VCaP (cell line): Measurements from ENCODE around the gene RXRB.

Experiments
- H3K27ac ChIP-seq: fragments of 450-650 bp; 2 replicates; pipeline ENCODE4 v1.5.1; 2017
- TF ChIP-seq, protein P1 (sequence below): fragments of 450-650 bp; conservative IDR thresholded peaks from 2 replicates; pipeline ENCODE4 v1.5.1; 2017; ENCODE audit warnings: mild to moderate bottlenecking, moderate library complexity

The RXRB gene

DNA sequence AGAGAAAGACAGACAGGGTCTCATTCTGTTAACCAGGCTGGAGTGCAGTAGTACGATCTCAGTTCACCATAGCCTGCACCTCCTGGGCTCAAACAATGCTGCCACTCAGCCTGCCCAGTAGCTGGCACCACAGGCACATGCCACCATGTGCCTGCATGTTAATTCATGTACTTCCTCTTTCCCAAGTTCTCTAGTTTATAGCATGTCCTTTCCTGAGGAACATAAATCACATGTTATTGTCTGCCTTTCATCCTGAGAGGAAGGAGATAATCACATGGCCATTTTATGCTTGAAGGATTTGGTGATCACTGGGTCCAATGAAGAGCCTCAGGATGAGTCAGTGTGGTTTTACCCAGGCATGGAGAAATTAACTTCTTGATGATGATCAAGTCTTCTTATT is 56.1 kb downstream of the RXRB start:
- H3K27ac ChIP-seq: no peak overlapping the region
- TF ChIP-seq, protein P1, sequence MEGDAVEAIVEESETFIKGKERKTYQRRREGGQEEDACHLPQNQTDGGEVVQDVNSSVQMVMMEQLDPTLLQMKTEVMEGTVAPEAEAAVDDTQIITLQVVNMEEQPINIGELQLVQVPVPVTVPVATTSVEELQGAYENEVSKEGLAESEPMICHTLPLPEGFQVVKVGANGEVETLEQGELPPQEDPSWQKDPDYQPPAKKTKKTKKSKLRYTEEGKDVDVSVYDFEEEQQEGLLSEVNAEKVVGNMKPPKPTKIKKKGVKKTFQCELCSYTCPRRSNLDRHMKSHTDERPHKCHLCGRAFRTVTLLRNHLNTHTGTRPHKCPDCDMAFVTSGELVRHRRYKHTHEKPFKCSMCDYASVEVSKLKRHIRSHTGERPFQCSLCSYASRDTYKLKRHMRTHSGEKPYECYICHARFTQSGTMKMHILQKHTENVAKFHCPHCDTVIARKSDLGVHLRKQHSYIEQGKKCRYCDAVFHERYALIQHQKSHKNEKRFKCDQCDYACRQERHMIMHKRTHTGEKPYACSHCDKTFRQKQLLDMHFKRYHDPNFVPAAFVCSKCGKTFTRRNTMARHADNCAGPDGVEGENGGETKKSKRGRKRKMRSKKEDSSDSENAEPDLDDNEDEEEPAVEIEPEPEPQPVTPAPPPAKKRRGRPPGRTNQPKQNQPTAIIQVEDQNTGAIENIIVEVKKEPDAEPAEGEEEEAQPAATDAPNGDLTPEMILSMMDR: no peak
